IMR-90 (cell line): ENCODE measurements around the gene SFSWAP.

Experiments used
- BHLHE40 ChIP-seq: fragments of 150-350 bp; IDR thresholded peaks from 2 replicates; pipeline ENCODE4 v1.6.1; 2016; ENCODE audit warnings: mild to moderate bottlenecking, low read depth, low read length
- CTCF ChIP-seq: conservative IDR thresholded peaks from 2 replicates; pipeline ENCODE4 v1.5.1; 2012; ENCODE audit warnings: mild to moderate bottlenecking, low read depth, low read length, improper control_type of control experiment
- MAFK ChIP-seq: IDR thresholded peaks from 2 replicates; pipeline ENCODE4 v1.6.1; 2012; ENCODE audit warnings: low read depth, low read length, improper control_type of control experiment
- NFE2L2 ChIP-seq: fragments of 150-350 bp; IDR thresholded peaks from 2 replicates; pipeline ENCODE4 v1.6.1; 2016; ENCODE audit warnings: low read depth, mild to moderate bottlenecking, low read length
- POLR2A ChIP-seq: IDR thresholded peaks from 2 replicates; pipeline ENCODE4 v1.6.1; 2012; ENCODE audit warnings: mild to moderate bottlenecking, low read depth, low read length
- RAD21 ChIP-seq: IDR thresholded peaks from 2 replicates; pipeline ENCODE4 v1.6.1; 2012; ENCODE audit warnings: low read length, improper control_type of control experiment
- RCOR1 ChIP-seq: IDR thresholded peaks from 2 replicates; pipeline ENCODE4 v1.6.1; 2012; ENCODE audit warnings: mild to moderate bottlenecking, low read length, improper control_type of control experiment; ENCODE audit not compliant: insufficient replicate concordance
- RFX5 ChIP-seq: IDR thresholded peaks from 2 replicates; pipeline ENCODE4 v1.8.0; 2012; ENCODE audit warnings: low read depth, mild to moderate bottlenecking, low read length, moderate library complexity
- SMC3 ChIP-seq: fragments of 150-350 bp; IDR thresholded peaks from 2 replicates; pipeline ENCODE4 v1.6.1; 2016; ENCODE audit warnings: low read depth, mild to moderate bottlenecking, antibody characterized with exemption, low read length, moderate library complexity

- no peak for TF ChIP-seq CTCF
- TF ChIP-seq SMC3: no peak
- TF ChIP-seq NFE2L2: no peak
- TF ChIP-seq BHLHE40: no peak
- TF ChIP-seq POLR2A: no peak
- TF ChIP-seq RFX5: no peak
- no peak for TF ChIP-seq RAD21
- TF ChIP-seq MAFK: no peak
- no peak for TF ChIP-seq RCOR1
These were observed 63.9 kb downstream of the SFSWAP start for GRCh38 chr12:131774576-131775391.
